ENCODE measurements around the gene LHFPL2.

Gene LHFPL2

GRCh38 chr5:78527054-78527859 is 121.3 kb downstream of the LHFPL2 start:
- no peak overlapping the region for H3K4me3 Mint-ChIP-seq
- H3K27me3 Mint-ChIP-seq (ENCODE audit: low read depth): peaks cover 10% of the 10 kb centered on the region
- no peak overlapping the region for H3K27ac Mint-ChIP-seq
- H3K9me3 Mint-ChIP-seq: no peaks in the 10 kb centered on the region
- H3K4me1 Mint-ChIP-seq (ENCODE audit: low read depth): no peaks in the 10 kb centered on the region
- no peaks in the 10 kb centered on the region for H3K36me3 Mint-ChIP-seq (ENCODE audit: low read depth)

- H3K4me1 Mint-ChIP-seq (ENCODE audit: low read depth): no peaks in the 10 kb centered on the region
- peaks cover 10% of the 10 kb centered on the region for H3K27me3 Mint-ChIP-seq (ENCODE audit: low read depth)
- H3K9me3 Mint-ChIP-seq: no peaks in the 10 kb centered on the region
- no peak overlapping the region for H3K27ac Mint-ChIP-seq
- no peak overlapping the region for H3K4me3 Mint-ChIP-seq
- no peaks in the 10 kb centered on the region for H3K36me3 Mint-ChIP-seq (ENCODE audit: low read depth)
These were observed 122.5 kb downstream of the LHFPL2 start for GRCh38 chr5:78526049-78526525.

DNA sequence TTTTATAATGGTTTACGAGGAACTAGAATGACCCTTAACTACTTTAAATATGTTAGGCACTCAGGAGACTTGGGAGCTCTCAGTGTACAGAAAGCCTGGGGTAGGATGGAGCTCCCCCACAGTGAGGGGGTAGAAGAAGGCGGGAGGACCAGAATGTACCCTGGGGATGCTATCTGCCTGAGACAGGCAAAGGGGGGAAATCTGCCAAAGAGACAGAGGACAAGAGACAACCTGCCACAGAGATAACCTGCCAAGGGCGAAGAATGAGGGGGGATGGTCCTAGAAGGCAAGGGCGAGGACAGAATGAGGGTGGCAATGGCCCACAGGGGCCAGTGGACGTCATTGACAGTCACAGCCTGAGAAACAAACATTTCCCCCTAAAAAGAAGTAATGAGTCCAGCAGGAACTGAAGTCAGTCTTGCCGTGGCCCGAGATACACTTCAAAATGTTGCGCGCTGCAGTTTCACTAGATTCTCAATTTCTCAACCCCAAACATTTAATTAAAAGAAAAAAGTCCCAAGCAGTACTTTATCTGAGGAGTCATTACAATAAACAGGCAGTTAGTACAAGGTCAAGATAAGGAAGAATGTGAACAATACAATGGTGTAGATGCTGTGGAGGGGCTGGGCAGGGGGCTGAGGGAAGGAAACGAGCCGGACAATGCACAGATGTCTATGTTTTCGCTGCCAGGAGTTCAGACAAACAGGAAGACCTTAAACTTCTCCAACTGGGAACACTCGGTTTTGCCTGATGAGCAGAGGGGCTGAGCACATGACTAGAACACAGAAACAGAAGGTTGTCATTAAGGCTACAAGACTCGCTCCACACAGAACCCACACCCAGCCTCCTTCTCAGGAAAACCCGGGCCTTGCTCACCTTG is 125.0 kb downstream of the LHFPL2 start:
- H3K27ac Mint-ChIP-seq: no peak overlapping the region
- no peaks in the 10 kb centered on the region for H3K4me1 Mint-ChIP-seq (ENCODE audit: low read depth)

DNA sequence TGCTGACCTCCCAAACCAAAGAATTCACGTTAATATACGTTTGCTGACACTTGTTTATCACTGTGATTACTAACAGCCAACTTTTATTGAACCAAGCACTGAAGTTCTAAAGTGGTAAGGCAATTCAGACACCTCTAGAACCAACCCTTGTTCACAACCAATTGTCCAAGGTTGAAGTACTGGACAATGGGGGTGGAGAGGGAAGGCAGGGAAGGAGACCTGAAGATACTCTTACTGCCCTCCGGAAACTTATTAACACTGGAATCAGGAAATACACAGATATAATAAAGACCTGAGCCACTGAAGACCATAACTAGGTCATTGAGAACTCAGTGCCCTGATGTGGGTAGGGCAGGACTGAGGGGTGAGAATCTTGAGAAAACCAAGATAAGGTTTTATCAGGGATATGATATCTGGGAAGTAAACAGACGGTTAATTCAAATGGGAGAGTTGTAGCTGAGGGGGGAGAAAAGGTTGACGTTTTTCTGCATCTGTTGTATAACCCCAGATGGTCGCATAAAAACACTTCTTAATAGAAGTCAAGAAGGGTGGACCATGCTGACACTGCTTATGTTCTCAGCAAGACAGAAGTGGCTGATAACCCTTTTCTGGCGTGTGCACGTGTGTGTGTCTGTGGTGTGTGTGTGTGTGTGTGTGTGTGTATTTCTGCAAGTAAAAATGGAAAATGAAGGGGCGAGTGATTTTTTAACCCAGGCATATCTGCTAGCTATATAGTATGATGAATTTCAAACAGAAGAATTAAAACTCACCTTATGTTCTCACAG is 125.9 kb downstream of the LHFPL2 start:
- H3K4me1 Mint-ChIP-seq (ENCODE audit: low read depth): no peaks in the 10 kb centered on the region
- H3K36me3 Mint-ChIP-seq (ENCODE audit: low read depth): no peaks in the 10 kb centered on the region
- H3K4me3 Mint-ChIP-seq: no peak overlapping the region
- H3K27ac Mint-ChIP-seq: no peak overlapping the region
- peaks cover 12% of the 10 kb centered on the region for H3K27me3 Mint-ChIP-seq (ENCODE audit: low read depth)
- no peaks in the 10 kb centered on the region for H3K9me3 Mint-ChIP-seq

More for the DNA sequence above, 125.0 kb downstream of the LHFPL2 start:
- Mint-ChIP-seq H3K36me3 (ENCODE audit: low read depth) (no peaks in the 10 kb centered on the region), H3K4me3 (no peak overlapping the region), H3K27me3 (ENCODE audit: low read depth) (peaks cover 15% of the 10 kb centered on the region), H3K9me3 (no peaks in the 10 kb centered on the region)

GRCh38 chr5:78521455-78521854 is 127.1 kb downstream of the LHFPL2 start:
- Mint-ChIP-seq H3K27ac (no peak overlapping the region), H3K4me3 (no peak overlapping the region), H3K4me1 (ENCODE audit: low read depth) (no peaks in the 10 kb centered on the region), H3K9me3 (no peaks in the 10 kb centered on the region), H3K27me3 (ENCODE audit: low read depth) (peaks cover 18% of the 10 kb centered on the region), H3K36me3 (ENCODE audit: low read depth) (no peaks in the 10 kb centered on the region)

GRCh38 chr5:78519198-78519941 is 129.2 kb downstream of the LHFPL2 start:
- Mint-ChIP-seq H3K27me3 (ENCODE audit: low read depth) (peaks cover 30% of the 10 kb centered on the region), H3K36me3 (ENCODE audit: low read depth) (no peaks in the 10 kb centered on the region), H3K4me3 (no peak overlapping the region), H3K4me1 (ENCODE audit: low read depth) (no peaks in the 10 kb centered on the region), H3K27ac (no peak overlapping the region), H3K9me3 (no peaks in the 10 kb centered on the region)

DNA sequence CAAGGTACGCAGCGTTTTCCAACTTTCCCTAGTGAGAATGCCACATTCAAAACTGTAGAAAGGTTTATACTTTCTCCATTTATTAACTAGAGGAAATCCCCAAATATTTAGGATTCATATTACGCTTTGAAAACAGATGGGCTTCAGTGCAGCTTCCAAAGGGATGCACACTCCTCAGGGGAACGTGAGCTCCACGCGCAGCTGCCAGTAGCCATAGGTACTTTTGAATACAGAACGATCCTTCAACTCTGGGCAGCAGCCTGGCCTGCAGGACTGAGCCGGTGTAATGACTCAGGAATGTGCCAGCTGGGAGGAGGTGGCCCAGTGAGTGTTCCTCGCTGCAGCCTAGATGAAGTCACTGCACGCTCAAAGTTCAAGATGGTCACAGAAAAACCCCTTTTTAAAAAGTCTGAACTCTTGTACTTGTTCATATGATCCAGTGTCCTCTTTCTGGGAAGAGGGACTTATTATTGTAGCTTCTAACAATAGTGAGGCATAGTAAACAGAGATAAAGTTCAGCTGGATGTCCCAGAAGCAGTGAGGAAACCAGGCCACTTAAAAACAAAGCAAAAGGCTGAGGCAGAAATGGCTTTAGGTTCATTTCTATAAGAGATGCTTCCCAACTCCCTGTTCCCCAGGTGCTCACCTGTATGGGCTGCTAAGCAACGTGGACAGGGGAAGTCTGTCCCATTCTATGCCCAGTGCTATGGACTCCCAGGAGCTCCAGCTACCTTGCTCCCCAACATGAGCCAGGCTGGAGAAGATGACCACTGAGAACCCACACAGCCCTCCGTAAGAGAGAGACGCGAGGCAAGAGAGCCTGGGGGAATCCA is 130.0 kb downstream of the LHFPL2 start:
- no peak overlapping the region for H3K4me3 Mint-ChIP-seq
- H3K27ac Mint-ChIP-seq: no peak overlapping the region
- H3K27me3 Mint-ChIP-seq (ENCODE audit: low read depth): peaks cover 35% of the 10 kb centered on the region
- H3K36me3 Mint-ChIP-seq (ENCODE audit: low read depth): no peaks in the 10 kb centered on the region
- H3K4me1 Mint-ChIP-seq (ENCODE audit: low read depth): no peaks in the 10 kb centered on the region
- H3K9me3 Mint-ChIP-seq: no peaks in the 10 kb centered on the region

GRCh38 chr5:78515670-78516069 is 132.9 kb downstream of the LHFPL2 start:
- no peaks in the 10 kb centered on the region for H3K9me3 Mint-ChIP-seq
- H3K27ac Mint-ChIP-seq: no peak overlapping the region
- peaks cover under 1% of the 10 kb centered on the region for H3K4me1 Mint-ChIP-seq (ENCODE audit: low read depth)
- no peaks in the 10 kb centered on the region for H3K36me3 Mint-ChIP-seq (ENCODE audit: low read depth)
- no peak overlapping the region for H3K4me3 Mint-ChIP-seq
- peaks cover 52% of the 10 kb centered on the region for H3K27me3 Mint-ChIP-seq (ENCODE audit: low read depth)

GRCh38 chr5:78514427-78515330 is 133.9 kb downstream of the LHFPL2 start:
- H3K36me3 Mint-ChIP-seq (ENCODE audit: low read depth): no peaks in the 10 kb centered on the region
- peaks cover 56% of the 10 kb centered on the region for H3K27me3 Mint-ChIP-seq (ENCODE audit: low read depth)
- no peak overlapping the region for H3K27ac Mint-ChIP-seq
- peaks cover 4% of the 10 kb centered on the region for H3K4me1 Mint-ChIP-seq (ENCODE audit: low read depth)
- H3K4me3 Mint-ChIP-seq: no peak overlapping the region
- H3K9me3 Mint-ChIP-seq: no peaks in the 10 kb centered on the region

DNA sequence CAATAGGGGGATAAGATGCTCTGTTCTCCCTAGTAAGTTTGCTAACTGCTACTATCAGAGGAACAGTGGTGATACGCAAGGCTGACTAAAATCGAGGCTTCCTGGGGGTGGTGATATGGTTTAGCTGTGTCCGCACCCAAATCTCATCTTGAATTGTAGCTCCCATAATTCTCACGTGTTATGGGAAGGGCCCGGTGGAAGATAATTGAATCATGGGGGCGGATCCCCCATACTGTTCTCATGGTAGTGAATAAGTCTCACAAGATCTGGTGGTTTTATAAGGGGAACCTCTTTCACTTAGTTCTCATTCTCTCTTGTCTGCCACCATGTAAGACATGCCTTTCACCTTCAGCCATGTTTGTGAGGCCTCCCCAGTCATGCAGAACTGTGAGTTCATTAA is 135.1 kb downstream of the LHFPL2 start:
- no peaks in the 10 kb centered on the region for H3K9me3 Mint-ChIP-seq
- peaks cover 67% of the 10 kb centered on the region for H3K27me3 Mint-ChIP-seq (ENCODE audit: low read depth)
- H3K36me3 Mint-ChIP-seq (ENCODE audit: low read depth): no peaks in the 10 kb centered on the region
- H3K4me3 Mint-ChIP-seq: no peak overlapping the region
- H3K27ac Mint-ChIP-seq: no peak overlapping the region
- peaks cover 8% of the 10 kb centered on the region for H3K4me1 Mint-ChIP-seq (ENCODE audit: low read depth)

- H3K4me1 Mint-ChIP-seq (ENCODE audit: low read depth): peaks cover 8% of the 10 kb centered on the region
- H3K27me3 Mint-ChIP-seq (ENCODE audit: low read depth): peaks cover 76% of the 10 kb centered on the region
- no peaks in the 10 kb centered on the region for H3K9me3 Mint-ChIP-seq
- H3K36me3 Mint-ChIP-seq (ENCODE audit: low read depth): no peaks in the 10 kb centered on the region
- H3K27ac Mint-ChIP-seq: no peak overlapping the region
- no peak overlapping the region for H3K4me3 Mint-ChIP-seq
These were observed 136.1 kb downstream of the LHFPL2 start for GRCh38 chr5:78512435-78512834.

GRCh38 chr5:78511121-78511906 is 137.3 kb downstream of the LHFPL2 start:
- peaks cover 73% of the 10 kb centered on the region for H3K27me3 Mint-ChIP-seq (ENCODE audit: low read depth)
- no peaks in the 10 kb centered on the region for H3K36me3 Mint-ChIP-seq (ENCODE audit: low read depth)
- H3K9me3 Mint-ChIP-seq: no peaks in the 10 kb centered on the region
- H3K27ac Mint-ChIP-seq: no peak overlapping the region
- H3K4me3 Mint-ChIP-seq: no peak overlapping the region
- H3K4me1 Mint-ChIP-seq (ENCODE audit: low read depth): peaks cover 8% of the 10 kb centered on the region

All from T-helper 1 cell treated with Interleukin-12 subunit alpha and Interleukin-12 subunit beta and Interleukin-4 antibody, amounts not matched to agents 30 μg/mL and 1 μg/mL, for 36 hours (primary cell).